OCI-M1 (cell line): ENCODE measurements around the gene ZNF71.
A peak's percentile ranks its signal among the peaks of the same experiment; 100 is the strongest.
"Not testable (repeated sequence)": the region's sequence is repeated elsewhere in the genome, so short reads cannot be mapped to it uniquely, and the experiment has no call there.

Experiments used
- DNase-seq: peaks from one replicate; lab custom pipeline; 2025; lab: John Stamatoyannopoulos, UW

Gene ZNF71

GRCh38 chr19:56622374-56622773 is 27.3 kb downstream of the ZNF71 start:
- no peak for DNase-seq

DNA sequence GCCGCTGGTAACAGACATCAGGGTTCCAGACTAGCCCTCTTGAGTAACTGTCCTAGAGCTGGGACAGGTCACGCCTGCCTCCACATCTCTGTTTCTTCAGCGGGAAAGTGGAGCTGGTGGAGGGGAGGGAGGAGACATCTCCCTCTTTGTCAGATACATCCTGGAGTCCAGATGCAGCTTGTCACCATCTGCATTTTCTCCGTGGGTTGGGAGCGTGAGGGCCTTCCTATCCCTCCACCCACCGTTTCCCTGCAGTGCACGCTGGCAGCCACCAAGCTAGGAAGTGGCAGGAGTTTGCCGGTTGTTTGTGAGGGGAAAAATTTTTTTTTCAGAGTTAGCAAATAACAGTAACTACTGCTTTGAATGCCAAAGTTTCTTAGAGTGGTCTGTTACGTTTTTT is 27.9 kb downstream of the ZNF71 start:
- DNase-seq: no peak

- DNase-seq: no peak
These were observed 30.6 kb downstream of the ZNF71 start for GRCh38 chr19:56625708-56626107.

DNA sequence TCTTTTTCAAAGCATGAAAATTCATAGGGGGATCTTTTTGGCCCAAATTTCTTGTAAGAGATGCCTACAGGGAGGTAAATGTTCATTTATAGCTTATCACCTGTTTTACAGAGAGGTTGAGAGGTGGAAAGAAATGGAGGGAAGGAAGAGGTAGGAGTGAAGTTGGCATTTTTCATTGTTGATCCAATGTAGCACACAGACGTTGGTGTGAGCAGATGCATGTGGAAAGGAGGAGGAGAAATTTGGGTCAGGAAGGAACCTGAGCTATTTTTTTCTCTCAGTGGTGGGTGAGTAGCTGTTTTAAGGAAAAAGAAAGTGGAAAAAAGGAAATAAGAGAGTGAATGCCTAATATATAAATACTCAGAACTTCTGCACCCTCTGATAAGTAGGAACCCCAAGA is 37.9 kb downstream of the ZNF71 start:
- DNase-seq: no peak

GRCh38 chr19:56637976-56638555 is 43.0 kb downstream of the ZNF71 start:
- DNase-seq: peak; percentile 95

DNA sequence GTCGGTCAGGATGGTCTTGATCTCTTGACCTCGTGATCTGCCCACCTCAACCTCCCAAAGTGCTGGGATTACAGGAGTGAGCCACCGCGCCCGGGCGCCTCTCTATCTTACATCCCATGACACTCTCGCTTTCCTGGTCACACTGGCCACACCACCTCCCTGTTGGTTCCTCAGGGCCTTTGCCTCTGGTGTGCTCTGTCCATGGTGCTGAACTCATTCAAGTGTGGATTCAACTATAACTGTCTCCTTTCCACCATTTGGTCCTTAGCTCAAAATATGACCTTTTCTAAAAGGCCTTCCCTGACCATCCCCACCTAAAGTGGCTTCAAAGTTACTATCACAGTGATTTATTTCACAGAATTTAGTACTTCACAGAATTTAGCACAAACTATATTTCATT is 44.1 kb downstream of the ZNF71 start:
- DNase-seq: peak; percentile 74

DNA sequence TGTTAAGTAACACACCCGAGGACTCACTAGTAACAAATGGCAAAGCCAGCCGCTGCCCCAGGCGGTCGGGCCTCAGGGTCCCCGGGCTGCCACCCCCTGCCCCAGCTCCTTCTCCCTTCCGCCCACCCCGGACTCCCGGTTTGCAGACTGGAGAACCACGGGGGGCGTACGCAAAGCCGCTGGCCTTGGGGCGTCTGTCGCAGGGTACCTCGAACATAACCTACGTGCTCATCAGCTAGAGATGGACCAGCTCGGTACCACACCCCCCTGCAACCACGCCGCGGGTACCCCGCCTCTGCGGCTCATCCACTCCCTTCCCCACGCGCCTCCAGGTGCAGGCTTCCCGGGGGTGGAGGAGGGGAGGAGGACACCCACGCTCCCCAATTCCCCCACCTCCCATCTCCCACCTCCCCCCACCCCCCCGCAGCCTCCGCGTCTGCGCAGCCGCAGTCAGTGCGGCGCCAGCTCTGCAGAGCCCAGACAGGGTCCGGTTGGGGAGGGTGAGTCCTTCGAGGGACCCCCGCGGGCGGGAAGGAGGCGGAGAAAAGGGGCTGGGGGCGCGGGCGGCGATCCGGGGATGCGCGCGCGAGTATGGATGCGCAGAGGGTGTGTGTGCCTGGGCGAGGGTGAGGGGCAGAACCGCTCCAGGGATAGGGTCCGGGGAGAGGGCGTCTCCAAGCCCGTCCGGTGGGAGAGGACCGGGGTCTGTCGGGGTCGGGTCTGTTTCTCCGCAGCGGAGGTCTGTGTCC is 47.8 kb downstream of the ZNF71 start, which contains the start of gene SMIM17:
TSS of gene SMIM17 (plus strand) at position 449 of the 749 bp plus-strand sequence. CDS start 2,509 bp downstream, outside the sequence.
- DNase-seq: no peak

DNA sequence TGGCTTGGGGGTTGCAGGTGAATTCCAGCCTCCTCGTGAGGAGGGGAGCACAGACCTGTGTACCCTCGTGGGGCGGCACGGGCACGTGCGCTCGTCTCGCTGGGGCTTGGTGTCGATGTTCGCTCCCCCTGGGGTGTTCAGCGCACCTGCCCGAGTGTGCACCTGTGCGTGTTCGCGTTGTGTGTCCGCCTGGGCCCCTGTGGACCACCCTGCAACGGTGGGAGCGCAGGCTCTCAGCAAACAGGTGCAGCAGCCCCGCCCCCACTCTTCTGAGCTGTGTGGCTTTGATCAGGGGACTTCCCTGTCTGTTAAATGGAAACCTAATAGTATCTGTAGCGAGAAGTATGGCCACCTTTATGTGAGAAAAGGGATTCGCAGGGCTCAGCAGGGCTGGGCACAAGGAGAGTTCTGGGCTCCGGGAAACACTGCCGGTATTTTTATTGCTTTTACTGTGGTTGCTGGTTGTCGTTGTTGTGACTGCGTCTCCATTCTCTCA is 48.4 kb downstream of the ZNF71 start:
- DNase-seq: no peak

- no peak for DNase-seq
These were observed 59.0 kb downstream of the ZNF71 start for GRCh38 chr19:56654151-56654550.

DNA sequence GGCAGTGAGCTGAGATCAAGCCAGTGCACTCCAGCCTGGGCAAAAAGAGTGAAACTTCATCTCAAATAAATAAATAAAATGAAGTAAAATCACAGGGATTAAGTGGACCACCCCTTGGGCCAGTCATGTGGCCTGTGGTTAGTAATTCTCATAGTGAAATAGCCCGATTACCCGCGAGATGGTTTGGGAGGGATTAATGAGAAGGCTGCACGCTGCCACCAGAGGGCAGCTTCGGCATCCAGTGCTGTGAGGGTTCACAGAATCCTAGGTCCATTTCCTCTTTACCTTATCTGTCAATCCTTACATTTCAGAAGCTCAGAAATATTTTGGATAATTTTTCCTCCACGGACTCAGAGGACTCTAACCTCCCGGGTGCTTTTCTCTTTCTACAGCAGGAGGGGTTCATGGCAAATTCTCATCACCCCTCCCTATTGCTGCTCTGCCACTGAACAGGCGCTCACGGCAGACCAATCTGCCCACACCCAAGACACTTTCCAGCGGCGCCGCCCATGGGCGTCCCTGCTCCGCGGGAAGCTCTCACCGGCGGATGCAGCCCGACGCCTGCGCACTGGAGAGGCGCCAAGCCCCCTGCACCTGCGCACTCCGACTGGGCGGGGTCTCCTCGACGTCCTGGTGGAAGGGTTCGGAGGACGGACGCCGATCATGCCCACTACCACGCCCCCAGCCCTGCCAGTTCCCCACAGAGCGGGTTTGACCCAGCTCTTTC is 65.4 kb downstream of the ZNF71 start:
- peak; percentile 63 for DNase-seq

DNA sequence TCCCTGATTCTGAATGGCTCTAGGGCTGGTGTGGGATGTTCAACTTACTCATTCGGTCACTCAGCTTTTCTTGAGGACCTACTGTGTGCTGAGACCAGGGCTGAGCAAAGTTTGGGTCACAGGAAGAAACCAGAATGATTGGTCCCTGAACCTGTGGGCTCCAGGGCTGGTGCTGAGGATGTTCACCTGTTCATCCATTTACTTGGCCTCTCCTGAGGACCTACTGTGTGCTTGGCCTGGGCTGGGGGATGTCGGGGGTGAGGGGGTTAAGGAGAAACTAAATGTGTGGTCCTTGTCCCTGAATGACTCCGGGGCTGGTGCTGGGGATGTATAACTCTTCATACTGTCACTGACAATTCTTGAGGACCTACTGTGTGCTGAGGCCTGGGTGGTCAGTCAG is 66.1 kb downstream of the ZNF71 start:
- DNase-seq: no peak

- DNase-seq: no peak
These were observed 68.9 kb downstream of the ZNF71 start for GRCh38 chr19:56663931-56664500.

DNA sequence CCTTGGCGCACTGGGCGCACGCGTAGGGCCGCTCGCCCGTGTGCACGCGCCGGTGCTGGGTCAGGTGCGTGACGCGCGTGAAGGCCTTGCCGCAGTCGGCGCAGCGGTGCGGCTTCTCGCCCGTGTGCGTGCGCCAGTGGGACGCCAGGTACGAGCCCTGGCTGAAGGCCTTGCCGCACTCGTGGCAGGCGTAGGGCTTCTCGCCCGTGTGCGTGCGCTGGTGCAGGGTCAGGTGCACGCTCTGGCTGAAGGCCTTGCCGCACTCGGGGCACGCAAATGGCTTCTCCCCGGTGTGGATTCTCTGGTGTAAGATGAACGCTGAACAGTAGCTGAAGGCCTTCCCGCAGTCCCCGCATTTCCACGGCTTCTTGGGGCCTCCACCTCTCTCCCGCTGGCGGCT is 69.4 kb downstream of the ZNF71 start:
- DNase-seq: no peak

DNA sequence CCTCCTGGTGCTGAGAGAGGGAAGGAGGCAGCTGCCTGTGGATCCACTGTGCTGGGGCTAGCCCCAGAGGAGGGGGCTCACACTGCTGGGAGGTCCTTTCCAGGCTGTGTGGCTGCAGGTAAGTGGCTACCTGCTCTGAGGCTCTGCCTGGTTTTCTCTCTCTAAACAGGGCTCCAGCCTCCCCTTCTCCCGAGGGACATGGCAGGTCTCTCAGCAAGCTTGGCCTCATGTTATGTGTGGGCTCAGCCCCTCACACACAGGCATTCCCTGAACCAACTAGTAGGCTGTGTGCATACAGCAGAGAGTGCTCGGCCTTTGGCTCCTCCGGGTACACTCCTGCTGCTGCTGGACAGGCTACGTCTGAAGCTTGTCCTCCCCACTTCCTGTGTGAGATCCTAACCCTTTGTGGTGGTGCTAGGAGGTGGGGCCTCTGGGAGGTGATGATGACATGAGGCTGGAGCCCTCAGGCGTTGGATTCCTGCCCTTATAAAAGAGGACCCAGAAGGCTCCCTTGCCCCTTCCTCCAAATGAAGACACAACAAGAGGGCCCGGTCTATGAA is 72.3 kb downstream of the ZNF71 start:
- no peak for DNase-seq

DNA sequence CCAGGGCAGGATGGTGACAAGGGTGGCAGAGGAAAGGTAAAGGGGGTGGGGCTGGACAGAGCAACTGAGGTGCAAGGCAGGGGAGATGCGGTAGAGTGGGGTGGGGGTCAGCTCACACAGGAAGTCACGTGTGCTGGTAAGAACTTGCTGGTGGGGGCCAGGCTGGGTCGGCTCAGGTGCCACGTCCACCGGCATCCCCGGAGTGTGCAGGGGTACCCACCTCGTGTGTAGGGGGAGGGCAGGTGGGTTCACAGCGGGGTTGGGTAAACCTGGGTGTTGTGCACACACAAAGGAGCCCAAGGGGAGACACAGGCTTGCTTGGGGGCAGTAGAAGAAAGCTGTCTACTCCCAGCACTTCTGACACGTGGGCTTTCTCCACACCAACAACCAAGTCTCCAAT is 73.6 kb downstream of the ZNF71 start:
- DNase-seq: no peak

DNA sequence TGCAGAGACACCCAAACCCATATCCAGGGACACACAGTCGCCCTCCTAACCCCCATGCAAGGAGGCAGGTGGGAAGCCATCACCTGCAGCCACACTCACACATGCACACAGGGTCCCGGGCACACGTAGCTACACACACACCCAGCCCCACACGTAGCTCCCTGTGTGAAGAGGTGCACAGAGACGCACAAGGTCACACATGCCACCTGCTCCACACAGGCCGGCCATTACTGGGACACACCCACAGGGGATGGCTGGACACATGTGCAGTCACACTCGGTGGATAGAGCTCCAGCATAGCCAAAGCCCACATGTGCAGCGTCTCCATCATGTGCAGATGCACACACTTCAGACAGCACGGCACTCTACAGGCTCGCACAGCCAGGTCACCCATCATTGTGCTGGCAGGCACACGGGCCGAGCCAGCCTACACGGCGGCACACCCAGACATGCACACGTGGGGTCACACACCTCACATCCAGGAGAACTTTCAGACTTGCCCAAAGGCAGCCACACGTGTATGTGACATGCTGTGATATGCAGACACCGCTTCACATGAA is 75.4 kb downstream of the ZNF71 start:
- no peak for DNase-seq

DNA sequence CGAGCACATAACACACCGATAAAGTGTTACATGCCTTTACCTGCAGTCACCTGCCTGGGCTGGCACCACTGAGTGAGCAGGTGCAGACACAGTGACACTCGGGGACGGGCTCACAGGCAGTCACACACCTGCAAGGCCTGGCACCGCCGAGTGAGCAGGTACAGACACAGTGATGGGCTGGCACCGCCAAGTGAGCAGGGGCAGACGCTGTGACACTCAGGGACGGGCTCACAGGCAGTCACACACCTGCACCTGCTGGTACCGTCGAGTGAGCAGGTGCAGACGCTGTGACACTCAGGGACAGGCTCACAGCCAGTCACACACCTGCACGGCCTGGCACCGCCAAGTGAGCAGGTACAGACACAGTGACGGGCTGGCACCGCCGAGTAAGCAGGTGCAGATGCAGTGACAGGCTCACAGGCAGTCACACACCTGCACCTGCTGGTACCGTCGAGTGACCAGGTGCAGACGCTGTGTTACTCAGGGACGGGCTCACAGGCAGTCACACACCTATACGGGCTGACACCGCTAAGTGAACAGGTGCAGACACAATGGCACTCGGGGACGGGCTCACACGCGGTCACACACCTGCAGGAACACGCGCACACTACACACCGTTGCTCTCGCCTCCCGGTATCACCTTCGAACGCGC is 76.0 kb downstream of the ZNF71 start:
- DNase-seq: no peak

- peak; percentile 98 for DNase-seq
These were observed 76.5 kb downstream of the ZNF71 start, which contains the start of gene ZNF835 for GRCh38 chr19:56671613-56671994. Gene ZNF835, minus strand, starts transcription at chr19:56671757. Its CDS starts 6,559 bp downstream, at chr19:56665198.

DNA sequence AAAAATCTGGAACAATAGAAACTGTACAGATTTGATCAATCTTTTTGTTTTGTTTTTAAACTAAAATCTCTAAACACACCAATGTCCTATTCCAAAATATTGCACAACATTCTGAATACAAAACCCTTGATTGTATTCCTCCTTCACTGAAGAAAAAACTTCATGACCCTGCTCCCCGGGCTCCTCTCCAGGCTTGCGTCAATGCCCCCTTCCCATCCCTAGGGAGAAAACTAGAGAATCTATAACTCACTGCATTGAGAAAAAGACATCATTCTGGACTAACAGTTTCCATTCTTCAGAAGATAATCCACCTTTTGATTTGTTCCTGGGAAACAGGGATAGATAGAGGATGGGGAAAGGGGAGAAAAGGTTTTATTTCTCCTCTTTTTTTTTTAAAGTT is 77.5 kb downstream of the ZNF71 start:
- DNase-seq: not testable (repeated sequence)
